Activated CD4-positive, alpha-beta memory T cell treated with anti-CD3 and anti-CD28 coated beads, Interleukin-2, amount 10 ng/mL, durations not matched to agents 7 days and 5 days (primary cell): Measurements from ENCODE around the gene GAS7. TPM values are rescaled to one million over a fixed set of nuclear protein-coding genes. Genes with fewer than 3 reads are reported as not detected.

Source experiments
- CTCF ChIA-PET: fragments of 350-600 bp; sonication (Branson Sonifier 250); formaldehyde crosslinking; loops from one replicate; lab custom pipeline; 2021; ENCODE audit warnings: antibody characterized with exemption, inconsistent platforms; lab: Charles Lee
- POLR2A ChIA-PET: fragments of 350-600 bp; sonication (Branson Sonifier 250); formaldehyde crosslinking; loops from one replicate; lab custom pipeline; 2021; ENCODE audit warnings: antibody characterized with exemption; lab: Charles Lee
- DNase-seq: peaks from one replicate; pipeline ENCODE4 v3.0.0-alpha.2; 2020
- H3K27ac Mint-ChIP-seq: one replicate; pipeline ENCODE4 v1.8.0; 2021; ENCODE audit warnings: mild to moderate bottlenecking, mixed read lengths
- H3K27me3 Mint-ChIP-seq: one replicate; pipeline ENCODE4 v1.8.0; 2021; ENCODE audit warnings: mixed read lengths
- H3K36me3 Mint-ChIP-seq: one replicate; pipeline ENCODE4 v1.8.0; 2021; ENCODE audit warnings: low read depth, mixed read lengths
- H3K4me1 Mint-ChIP-seq: one replicate; pipeline ENCODE4 v1.8.0; 2021; ENCODE audit warnings: mixed read lengths
- H3K4me3 Mint-ChIP-seq: one replicate; pipeline ENCODE4 v1.8.0; 2021; ENCODE audit warnings: mild to moderate bottlenecking, mixed read lengths
- H3K9me3 Mint-ChIP-seq: one replicate; pipeline ENCODE4 v1.8.0; 2021; ENCODE audit warnings: mixed read lengths
- total RNA-seq, 2 experiments: library from RNA; stranded (reverse); gene quantifications; one replicate each; pipeline ENCODE4 v1.2.3, GENCODE V29; 2021

The GAS7 gene
- total RNA-seq, 2 experiments from 2014 or later: 0.23 to 0.35 TPM

GRCh38 chr17:10216213-10216938 is 18.0 kb upstream of the GAS7 start:
- no peaks in the 10 kb centered on the region for H3K36me3 Mint-ChIP-seq
- DNase-seq: no peak
- no peak overlapping the region for H3K4me3 Mint-ChIP-seq
- CTCF ChIA-PET: interaction anchor here (1.7 kb wide), 1 partner anchor 10 kb away, joined by 5 read pairs; no protein-coding TSS in a partner anchor
- no peaks in the 10 kb centered on the region for H3K4me1 Mint-ChIP-seq
- no peaks in the 10 kb centered on the region for H3K27me3 Mint-ChIP-seq
- POLR2A ChIA-PET: no interaction called here
- H3K9me3 Mint-ChIP-seq: peaks cover 7% of the 10 kb centered on the region
- H3K27ac Mint-ChIP-seq: no peak overlapping the region

- Mint-ChIP-seq H3K9me3 (peaks cover 7% of the 10 kb centered on the region), H3K27ac (no peak overlapping the region), H3K36me3 (no peaks in the 10 kb centered on the region), H3K27me3 (no peaks in the 10 kb centered on the region), H3K4me1 (no peaks in the 10 kb centered on the region), H3K4me3 (no peak overlapping the region)
- CTCF ChIA-PET: interaction anchor here (1.7 kb wide), 1 partner anchor 11 kb away, joined by 5 read pairs; no protein-coding TSS in a partner anchor
- DNase-seq: no peak
- POLR2A ChIA-PET: no interaction called here
Observed at GRCh38 chr17:10215286-10215685, 16.9 kb upstream of the GAS7 start.

GRCh38 chr17:10211666-10212065 is 13.3 kb upstream of the GAS7 start:
- H3K4me1 Mint-ChIP-seq: no peaks in the 10 kb centered on the region
- no peak overlapping the region for H3K4me3 Mint-ChIP-seq
- H3K36me3 Mint-ChIP-seq: no peaks in the 10 kb centered on the region
- no peaks in the 10 kb centered on the region for H3K27me3 Mint-ChIP-seq
- no peak overlapping the region for H3K27ac Mint-ChIP-seq
- CTCF ChIA-PET: no interaction called here
- H3K9me3 Mint-ChIP-seq: no peaks in the 10 kb centered on the region
- POLR2A ChIA-PET: no interaction called here
- DNase-seq: no peak

- ChIA-PET POLR2A (no interaction called here), CTCF (no interaction called here)
- no peak for DNase-seq
- Mint-ChIP-seq H3K4me3 (no peak overlapping the region), H3K4me1 (no peaks in the 10 kb centered on the region), H3K36me3 (no peaks in the 10 kb centered on the region), H3K9me3 (peaks cover 9% of the 10 kb centered on the region), H3K27ac (no peak overlapping the region), H3K27me3 (no peaks in the 10 kb centered on the region)
Observed at GRCh38 chr17:10210151-10210574, 11.8 kb upstream of the GAS7 start.

- Mint-ChIP-seq H3K27me3 (no peaks in the 10 kb centered on the region), H3K4me1 (no peaks in the 10 kb centered on the region), H3K36me3 (peaks cover 4% of the 10 kb centered on the region), H3K4me3 (no peak overlapping the region), H3K9me3 (peaks cover 17% of the 10 kb centered on the region), H3K27ac (no peak overlapping the region)
- DNase-seq: no peak
- CTCF ChIA-PET: no interaction called here
- POLR2A ChIA-PET: no interaction called here
Observed at GRCh38 chr17:10208604-10209193, 10.3 kb upstream of the GAS7 start.

GRCh38 chr17:10207153-10207552 is 8.7 kb upstream of the GAS7 start:
- peaks cover 17% of the 10 kb centered on the region for H3K9me3 Mint-ChIP-seq
- H3K27ac Mint-ChIP-seq: no peak overlapping the region
- CTCF ChIA-PET: no interaction called here
- no peaks in the 10 kb centered on the region for H3K4me1 Mint-ChIP-seq
- no peak overlapping the region for H3K4me3 Mint-ChIP-seq
- POLR2A ChIA-PET: no interaction called here
- peaks cover 4% of the 10 kb centered on the region for H3K36me3 Mint-ChIP-seq
- H3K27me3 Mint-ChIP-seq: no peaks in the 10 kb centered on the region
- no peak for DNase-seq

GRCh38 chr17:10205549-10206185 is 7.3 kb upstream of the GAS7 start:
- no peak for DNase-seq
- H3K4me1 Mint-ChIP-seq: no peaks in the 10 kb centered on the region
- ChIA-PET POLR2A (no interaction called here), CTCF (no interaction called here)
- H3K4me3 Mint-ChIP-seq: no peak overlapping the region
- H3K27me3 Mint-ChIP-seq: peaks cover 3% of the 10 kb centered on the region
- peaks cover 17% of the 10 kb centered on the region for H3K9me3 Mint-ChIP-seq
- peaks cover 4% of the 10 kb centered on the region for H3K36me3 Mint-ChIP-seq
- H3K27ac Mint-ChIP-seq: no peak overlapping the region

- Mint-ChIP-seq H3K27ac (no peak overlapping the region), H3K4me1 (peaks cover 7% of the 10 kb centered on the region), H3K4me3 (no peak overlapping the region), H3K9me3 (peaks cover 19% of the 10 kb centered on the region), H3K36me3 (peaks cover 6% of the 10 kb centered on the region), H3K27me3 (peaks cover 23% of the 10 kb centered on the region)
- POLR2A ChIA-PET: no interaction called here
- DNase-seq: no peak
- CTCF ChIA-PET: no interaction called here
Observed at GRCh38 chr17:10201680-10202079, 3.3 kb upstream of the GAS7 start.

GRCh38 chr17:10200645-10201044 is 2.2 kb upstream of the GAS7 start:
- Mint-ChIP-seq H3K9me3 (peaks cover 13% of the 10 kb centered on the region), H3K27me3 (peaks cover 29% of the 10 kb centered on the region), H3K4me1 (peaks cover 7% of the 10 kb centered on the region), H3K4me3 (no peak overlapping the region), H3K27ac (no peak overlapping the region), H3K36me3 (peaks cover 6% of the 10 kb centered on the region)
- DNase-seq: no peak
- ChIA-PET POLR2A (no interaction called here), CTCF (no interaction called here)

GRCh38 chr17:10200016-10200415 is 1.6 kb upstream of the GAS7 start:
- ChIA-PET CTCF (interaction anchor here (0.5 kb wide), 1 partner anchor 40 kb away, joined by 3 read pairs; no protein-coding TSS in a partner anchor), POLR2A (no interaction called here)
- Mint-ChIP-seq H3K4me1 (peaks cover 7% of the 10 kb centered on the region), H3K27me3 (peaks cover 29% of the 10 kb centered on the region), H3K36me3 (peaks cover 6% of the 10 kb centered on the region), H3K4me3 (peak overlapping the region; percentile 30), H3K9me3 (peaks cover 10% of the 10 kb centered on the region), H3K27ac (no peak overlapping the region)
- DNase-seq: no peak

GRCh38 chr17:10197721-10198508 is 491 bp downstream of the GAS7 start:
- ChIA-PET CTCF (interaction anchor here (0.6 kb wide), 1 partner anchor 86 kb away, joined by 3 read pairs; no protein-coding TSS in a partner anchor), POLR2A (no interaction called here)
- H3K27ac Mint-ChIP-seq: no peak overlapping the region
- peaks cover 7% of the 10 kb centered on the region for H3K4me1 Mint-ChIP-seq
- no peak overlapping the region for H3K4me3 Mint-ChIP-seq
- H3K9me3 Mint-ChIP-seq: peaks cover 16% of the 10 kb centered on the region
- DNase-seq: no peak
- H3K36me3 Mint-ChIP-seq: peaks cover 11% of the 10 kb centered on the region
- peaks cover 29% of the 10 kb centered on the region for H3K27me3 Mint-ChIP-seq

GRCh38 chr17:10197362-10197720 is 1.1 kb downstream of the GAS7 start:
- POLR2A ChIA-PET: no interaction called here
- H3K9me3 Mint-ChIP-seq: peaks cover 16% of the 10 kb centered on the region

GRCh38 chr17:10196941-10197340 is 1.5 kb downstream of the GAS7 start:
- Mint-ChIP-seq H3K27me3 (peaks cover 29% of the 10 kb centered on the region), H3K27ac (no peak overlapping the region), H3K36me3 (peaks cover 11% of the 10 kb centered on the region), H3K4me1 (peaks cover 7% of the 10 kb centered on the region), H3K9me3 (peaks cover 16% of the 10 kb centered on the region), H3K4me3 (no peak overlapping the region)
- CTCF ChIA-PET: no interaction called here
- DNase-seq: no peak
- POLR2A ChIA-PET: no interaction called here

More at GRCh38 chr17:10197362-10197720, 1.1 kb downstream of the GAS7 start:
- Mint-ChIP-seq H3K27ac (no peak overlapping the region), H3K4me3 (no peak overlapping the region), H3K36me3 (peaks cover 11% of the 10 kb centered on the region), H3K4me1 (peaks cover 7% of the 10 kb centered on the region), H3K27me3 (peaks cover 29% of the 10 kb centered on the region)
- no peak for DNase-seq
- CTCF ChIA-PET: no interaction called here
